ENCODE results near the gene CHSY1. TPM values are rescaled to one million over a fixed set of nuclear protein-coding genes. Genes with fewer than 3 reads are reported as not detected.

The CHSY1 gene
- polyA plus RNA-seq, 2 of the 4 experiments (the other 2 are of a cell fraction), result 16.0 to 28.1 TPM

GRCh38 chr15:101167411-101167752, 84.5 kb downstream of the CHSY1 start:
- 43% methylated on average over 3 of the region's 3 CpGs for WGBS (ENCODE audit: missing lambda C conversion rate)
- Histone ChIP-seq H3K27ac (no peak overlapping the region), H3K4me3 (no peak overlapping the region), H3K9me3 (peaks cover 43% of the 10 kb centered on the region), H3K4me1 (no peaks in the 10 kb centered on the region), H3K4me2 (no peak overlapping the region)
- FAIRE-seq (no peak), ATAC-seq (no peak), DNase-seq (ENCODE audit: low read depth in 1 of 2, low spot score in 1 of 2) (no peak)
- CTCF ChIA-PET, result interaction anchor here (1.0 kb wide), 1 partner anchor 14 kb away, joined by 3 read pairs; no protein-coding TSS in a partner anchor
- TF ChIP-seq, protein P1, sequence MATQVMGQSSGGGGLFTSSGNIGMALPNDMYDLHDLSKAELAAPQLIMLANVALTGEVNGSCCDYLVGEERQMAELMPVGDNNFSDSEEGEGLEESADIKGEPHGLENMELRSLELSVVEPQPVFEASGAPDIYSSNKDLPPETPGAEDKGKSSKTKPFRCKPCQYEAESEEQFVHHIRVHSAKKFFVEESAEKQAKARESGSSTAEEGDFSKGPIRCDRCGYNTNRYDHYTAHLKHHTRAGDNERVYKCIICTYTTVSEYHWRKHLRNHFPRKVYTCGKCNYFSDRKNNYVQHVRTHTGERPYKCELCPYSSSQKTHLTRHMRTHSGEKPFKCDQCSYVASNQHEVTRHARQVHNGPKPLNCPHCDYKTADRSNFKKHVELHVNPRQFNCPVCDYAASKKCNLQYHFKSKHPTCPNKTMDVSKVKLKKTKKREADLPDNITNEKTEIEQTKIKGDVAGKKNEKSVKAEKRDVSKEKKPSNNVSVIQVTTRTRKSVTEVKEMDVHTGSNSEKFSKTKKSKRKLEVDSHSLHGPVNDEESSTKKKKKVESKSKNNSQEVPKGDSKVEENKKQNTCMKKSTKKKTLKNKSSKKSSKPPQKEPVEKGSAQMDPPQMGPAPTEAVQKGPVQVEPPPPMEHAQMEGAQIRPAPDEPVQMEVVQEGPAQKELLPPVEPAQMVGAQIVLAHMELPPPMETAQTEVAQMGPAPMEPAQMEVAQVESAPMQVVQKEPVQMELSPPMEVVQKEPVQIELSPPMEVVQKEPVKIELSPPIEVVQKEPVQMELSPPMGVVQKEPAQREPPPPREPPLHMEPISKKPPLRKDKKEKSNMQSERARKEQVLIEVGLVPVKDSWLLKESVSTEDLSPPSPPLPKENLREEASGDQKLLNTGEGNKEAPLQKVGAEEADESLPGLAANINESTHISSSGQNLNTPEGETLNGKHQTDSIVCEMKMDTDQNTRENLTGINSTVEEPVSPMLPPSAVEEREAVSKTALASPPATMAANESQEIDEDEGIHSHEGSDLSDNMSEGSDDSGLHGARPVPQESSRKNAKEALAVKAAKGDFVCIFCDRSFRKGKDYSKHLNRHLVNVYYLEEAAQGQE (IDR thresholded peaks at IDR 0.05), result no peak
- TF ChIP-seq JUN (IDR thresholded peaks at IDR 0.05), result no peak
- no peak for TF ChIP-seq MAZ (IDR thresholded peaks at IDR 0.05; ENCODE audit: borderline replicate concordance, low read depth, low read length)
- no peak for TF ChIP-seq EHMT2 (IDR thresholded peaks at IDR 0.05; ENCODE audit: low read depth)
- TF ChIP-seq CHD2 (IDR thresholded peaks at IDR 0.05; ENCODE audit: low read length, partially characterized antibody), result no peak
- no peak for TF ChIP-seq HMGXB4 (CRISPR knock-in tag; IDR thresholded peaks at IDR 0.05; ENCODE audit: borderline replicate concordance)
- POLR2A ChIA-PET, result interaction anchor here (0.6 kb wide), 1 partner anchor 470 kb away, joined by 3 read pairs; no protein-coding TSS in a partner anchor

DNA sequence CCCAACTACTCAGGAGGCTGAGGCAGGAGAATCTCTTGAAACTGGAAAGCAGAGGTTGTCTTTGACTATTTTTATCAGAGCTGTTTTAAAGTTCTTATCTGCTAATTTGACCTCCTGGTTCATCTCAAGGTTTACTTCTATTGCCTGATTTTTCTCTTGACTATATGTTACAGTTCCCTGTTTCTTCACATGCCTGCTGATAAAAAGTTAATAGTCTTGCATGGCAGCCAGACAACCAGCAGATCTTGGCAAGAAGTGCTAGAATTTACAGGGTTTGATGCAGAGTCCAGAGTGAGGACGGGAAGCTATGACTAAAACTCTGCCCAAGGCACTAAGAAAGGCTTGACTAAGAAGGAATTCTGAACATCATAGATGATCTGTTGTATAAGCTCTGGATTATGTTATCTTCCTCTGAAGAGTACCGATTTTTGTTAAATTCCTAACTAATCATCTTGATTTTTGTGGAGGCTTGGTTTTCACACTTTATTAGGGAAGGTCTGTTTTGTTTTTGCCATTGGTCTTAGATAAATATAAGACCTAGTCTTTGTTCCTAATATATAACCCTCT, 85.9 kb downstream of the CHSY1 start:
- H3K27ac ChIP-seq, result no peak overlapping the region
- ATAC-seq (no peak), FAIRE-seq (no peak), DNase-seq (ENCODE audit: low read depth in 1 of 2, low spot score in 1 of 2) (no peak)
- CTCF ChIA-PET, result interaction anchor here (0.8 kb wide), 1 partner anchor 17 kb away, joined by 3 read pairs; no protein-coding TSS in a partner anchor
- H3K4me1 ChIP-seq, result no peaks in the 10 kb centered on the region
- 27% methylated on average over 2 of the region's 2 CpGs for WGBS (ENCODE audit: missing lambda C conversion rate)
- POLR2A ChIA-PET, result no interaction called here
- no peak overlapping the region for H3K4me3 ChIP-seq
- H3K9me3 ChIP-seq, result peaks cover 43% of the 10 kb centered on the region
- TF ChIP-seq KDM1A (IDR thresholded peaks at IDR 0.05; ENCODE audit: low read depth), result peak; percentile 18; the same call in 1 of the 2 replicates
- no peak for TF ChIP-seq GATA3 (IDR thresholded peaks at IDR 0.05; ENCODE audit: borderline replicate concordance)
- no peak overlapping the region for H3K4me2 ChIP-seq

- CTCF ChIA-PET, result interaction anchor here (1.6 kb wide), 1 partner anchor 10 kb away, joined by 4 read pairs; no protein-coding TSS in a partner anchor
- 62% methylated on average over 12 of the region's 12 CpGs for WGBS (ENCODE audit: missing lambda C conversion rate)
- POLR2A ChIA-PET, result no interaction called here
- Histone ChIP-seq H3K4me2 (no peak overlapping the region), H3K4me1 (no peaks in the 10 kb centered on the region), H3K9me3 (peaks cover 43% of the 10 kb centered on the region), H3K27ac (no peak overlapping the region), H3K4me3 (no peak overlapping the region)
- FAIRE-seq, result no peak
- no peak for DNase-seq (ENCODE audit: low read depth in 1 of 2, low spot score in 1 of 2)
- ATAC-seq, result no peak
- TF ChIP-seq HOXA7 (CRISPR knock-in tag; IDR thresholded peaks at IDR 0.05), result no peak
- no peak for TF ChIP-seq NFE2L2 (conservative IDR thresholded peaks at IDR 0.05; ENCODE audit: low read length)
- TF ChIP-seq RCOR1 (IDR thresholded peaks at IDR 0.05; ENCODE audit: low read depth, low read length), result no peak
- no peak for TF ChIP-seq MAFK (IDR thresholded peaks at IDR 0.05; ENCODE audit: partially characterized antibody)
- TF ChIP-seq HMGXB4 (CRISPR knock-in tag; IDR thresholded peaks at IDR 0.05; ENCODE audit: borderline replicate concordance), result no peak
- TF ChIP-seq KDM1A (IDR thresholded peaks at IDR 0.05; ENCODE audit: low read depth), result no peak
- no peak for TF ChIP-seq ELK1 (IDR thresholded peaks at IDR 0.05; ENCODE audit: low read depth, low read length)
- TF ChIP-seq EP300 (IDR thresholded peaks at IDR 0.05), result no peak
- TF ChIP-seq SMC3 (IDR thresholded peaks at IDR 0.05), result no peak
- TF ChIP-seq GATA3 (IDR thresholded peaks at IDR 0.05; ENCODE audit: borderline replicate concordance), result no peak
- TF ChIP-seq ZNF302 (CRISPR knock-in tag; IDR thresholded peaks at IDR 0.05), result no peak
- TF ChIP-seq, protein P1 (IDR thresholded peaks at IDR 0.05), result no peak
Observed at GRCh38 chr15:101162701-101163483, 89.0 kb downstream of the CHSY1 start.

Data from A549 (cell line).